Measurements from ENCODE around the gene TECR. TPM values are rescaled to one million over a fixed set of nuclear protein-coding genes. Genes with fewer than 3 reads are reported as not detected.

TECR gene
- total RNA-seq, 2 experiments from 2014 or later = 93.5 to 98.5 TPM

- no peaks in the 10 kb centered on the region for H3K27me3 Mint-ChIP-seq
- no peaks in the 10 kb centered on the region for H3K9me3 Mint-ChIP-seq
- ATAC-seq = peak; percentile 53
- ChIA-PET POLR2A (no interaction called here), CTCF (no interaction called here)
- DNase-seq = no peak
- TF ChIP-seq, protein P1, sequence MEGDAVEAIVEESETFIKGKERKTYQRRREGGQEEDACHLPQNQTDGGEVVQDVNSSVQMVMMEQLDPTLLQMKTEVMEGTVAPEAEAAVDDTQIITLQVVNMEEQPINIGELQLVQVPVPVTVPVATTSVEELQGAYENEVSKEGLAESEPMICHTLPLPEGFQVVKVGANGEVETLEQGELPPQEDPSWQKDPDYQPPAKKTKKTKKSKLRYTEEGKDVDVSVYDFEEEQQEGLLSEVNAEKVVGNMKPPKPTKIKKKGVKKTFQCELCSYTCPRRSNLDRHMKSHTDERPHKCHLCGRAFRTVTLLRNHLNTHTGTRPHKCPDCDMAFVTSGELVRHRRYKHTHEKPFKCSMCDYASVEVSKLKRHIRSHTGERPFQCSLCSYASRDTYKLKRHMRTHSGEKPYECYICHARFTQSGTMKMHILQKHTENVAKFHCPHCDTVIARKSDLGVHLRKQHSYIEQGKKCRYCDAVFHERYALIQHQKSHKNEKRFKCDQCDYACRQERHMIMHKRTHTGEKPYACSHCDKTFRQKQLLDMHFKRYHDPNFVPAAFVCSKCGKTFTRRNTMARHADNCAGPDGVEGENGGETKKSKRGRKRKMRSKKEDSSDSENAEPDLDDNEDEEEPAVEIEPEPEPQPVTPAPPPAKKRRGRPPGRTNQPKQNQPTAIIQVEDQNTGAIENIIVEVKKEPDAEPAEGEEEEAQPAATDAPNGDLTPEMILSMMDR (IDR thresholded peaks at IDR 0.05) = no peak
- H3K36me3 Mint-ChIP-seq (ENCODE audit: low read depth) = no peaks in the 10 kb centered on the region
- no peak overlapping the region for H3K27ac Mint-ChIP-seq
- no peak overlapping the region for H3K4me3 Mint-ChIP-seq
- intact Hi-C loops (cut with micrococcal nuclease) = no loop called here
- peaks cover 32% of the 10 kb centered on the region for H3K4me1 Mint-ChIP-seq (ENCODE audit: low read depth)
Observed at GRCh38 chr19:14542711-14543328, 13.4 kb downstream of the TECR start.

GRCh38 chr19:14544047-14544446 lies 14.7 kb downstream of the TECR start:
- intact Hi-C loops (cut with micrococcal nuclease) = no loop called here
- H3K36me3 Mint-ChIP-seq (ENCODE audit: low read depth) = peaks cover 3% of the 10 kb centered on the region
- no peak for DNase-seq
- H3K27ac Mint-ChIP-seq = no peak overlapping the region
- ChIA-PET CTCF (no interaction called here), POLR2A (no interaction called here)
- H3K9me3 Mint-ChIP-seq = no peaks in the 10 kb centered on the region
- no peaks in the 10 kb centered on the region for H3K27me3 Mint-ChIP-seq
- peaks cover 27% of the 10 kb centered on the region for H3K4me1 Mint-ChIP-seq (ENCODE audit: low read depth)
- TF ChIP-seq, protein P1 (IDR thresholded peaks at IDR 0.05) = no peak
- ATAC-seq = no peak
- H3K4me3 Mint-ChIP-seq = no peak overlapping the region

GRCh38 chr19:14544977-14545715 lies 15.8 kb downstream of the TECR start:
- Mint-ChIP-seq H3K4me1 (ENCODE audit: low read depth) (peaks cover 24% of the 10 kb centered on the region), H3K27ac (peak overlapping the region; percentile 23), H3K27me3 (no peaks in the 10 kb centered on the region), H3K36me3 (ENCODE audit: low read depth) (peaks cover 6% of the 10 kb centered on the region), H3K4me3 (no peak overlapping the region), H3K9me3 (no peaks in the 10 kb centered on the region)
- intact Hi-C loops (cut with micrococcal nuclease) = no loop called here
- ChIA-PET CTCF (interaction anchor here (1.5 kb wide), 1 partner anchor 11 kb away, joined by 5 read pairs; no protein-coding TSS in a partner anchor), POLR2A (no interaction called here)
- TF ChIP-seq, protein P1 (IDR thresholded peaks at IDR 0.05) = no peak
- ATAC-seq (no peak), DNase-seq (no peak)

DNA sequence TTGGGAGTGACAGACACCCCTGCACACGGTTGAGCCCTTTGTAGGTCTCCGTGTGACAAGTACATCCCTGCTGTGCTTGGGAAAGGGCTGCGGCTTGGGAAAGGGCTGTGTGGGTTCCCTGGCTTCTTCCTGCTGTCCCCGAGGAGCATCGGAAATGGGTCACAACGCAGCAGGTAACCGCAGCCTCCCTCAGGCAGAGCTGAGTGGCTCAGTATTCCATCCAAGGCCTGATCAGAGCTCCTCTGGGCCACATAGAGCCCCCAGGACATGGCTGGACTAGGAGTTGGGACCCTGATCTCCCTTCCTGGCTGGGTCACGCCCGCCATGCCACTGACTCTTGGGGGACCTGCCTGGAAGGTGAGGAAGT lies 16.3 kb downstream of the TECR start:
- intact Hi-C loops (cut with micrococcal nuclease) = no loop called here
- no peak overlapping the region for H3K4me3 Mint-ChIP-seq
- TF ChIP-seq, protein P1 (IDR thresholded peaks at IDR 0.05) = no peak
- peaks cover 30% of the 10 kb centered on the region for H3K4me1 Mint-ChIP-seq (ENCODE audit: low read depth)
- ChIA-PET POLR2A (interaction anchor here (1.3 kb wide), 1 partner anchor 29 kb away, joined by 4 read pairs; no protein-coding TSS in a partner anchor), CTCF (interaction anchor here (1.5 kb wide), 1 partner anchor 11 kb away, joined by 5 read pairs; no protein-coding TSS in a partner anchor)
- peaks cover 7% of the 10 kb centered on the region for H3K36me3 Mint-ChIP-seq (ENCODE audit: low read depth)
- DNase-seq (no peak), ATAC-seq (no peak)
- no peak overlapping the region for H3K27ac Mint-ChIP-seq
- no peaks in the 10 kb centered on the region for H3K9me3 Mint-ChIP-seq
- H3K27me3 Mint-ChIP-seq = no peaks in the 10 kb centered on the region

DNA sequence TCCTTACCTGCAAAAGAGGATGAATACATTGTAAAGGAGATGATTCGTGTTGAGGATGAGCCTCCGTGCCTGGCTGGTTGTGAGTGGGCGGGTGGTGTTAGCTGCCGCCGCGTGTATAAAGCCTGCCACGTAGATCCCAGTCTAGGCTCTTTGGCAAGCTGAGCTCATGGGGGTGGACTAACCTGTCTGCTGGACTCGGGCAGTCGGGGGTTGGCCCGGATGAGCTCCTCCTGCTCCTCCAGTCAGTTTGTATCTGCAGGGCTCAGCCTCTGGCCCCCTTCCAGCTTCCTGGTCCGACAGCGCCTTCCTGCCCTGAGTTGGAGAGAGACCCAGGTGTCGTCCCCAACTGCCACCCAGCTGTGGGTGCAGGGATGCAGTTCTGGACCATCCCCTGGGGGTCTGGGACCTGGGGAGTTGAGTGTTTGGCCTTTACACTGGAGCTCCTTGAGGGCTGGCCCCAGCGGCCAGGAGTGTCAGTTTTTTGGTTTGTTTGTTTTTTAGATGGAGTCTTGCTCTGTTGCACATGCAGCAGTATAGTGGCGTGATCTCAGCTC lies 20.9 kb downstream of the TECR start:
- intact Hi-C loops (cut with micrococcal nuclease) = no loop called here
- CTCF ChIA-PET = interaction anchor here (1.1 to 4.2 kb wide), 7 partner anchors 13 to 136 kb away, joined by 3 to 14 read pairs (median 6); partner anchors contain the start of genes GIPC1 and NDUFB7
- POLR2A ChIA-PET = interaction anchor here (1.7 kb wide), 1 partner anchor 14 kb away, joined by 4 read pairs; no protein-coding TSS in a partner anchor
- TF ChIP-seq, protein P1 (IDR thresholded peaks at IDR 0.05) = no peak
- ATAC-seq = no peak
- Mint-ChIP-seq H3K36me3 (ENCODE audit: low read depth) (peaks cover 7% of the 10 kb centered on the region), H3K27me3 (no peaks in the 10 kb centered on the region), H3K4me1 (ENCODE audit: low read depth) (peaks cover 40% of the 10 kb centered on the region), H3K4me3 (no peak overlapping the region), H3K9me3 (no peaks in the 10 kb centered on the region), H3K27ac (peak overlapping the region; percentile 35)
- peak; percentile 40 for DNase-seq
